GM21717 (cell line): ENCODE results near the gene COMP.
"Not testable (repeated sequence)": the region's sequence is repeated elsewhere in the genome, so short reads cannot be mapped to it uniquely, and the experiment has no call there.

Experiments used
- ATAC-seq: cut with Tn5 transposase; IDR thresholded peaks from one replicate; pipeline ENCODE4 v1.9.1; 2021; ENCODE audit warnings: mild to moderate bottlenecking, moderate library complexity; ENCODE audit not compliant: unreplicated experiment

The COMP gene

GRCh38 chr19:18749362-18750231 is 41.5 kb downstream of the COMP start:
- no peak for ATAC-seq

- no peak for ATAC-seq
Observed at GRCh38 chr19:18746401-18747325, 44.4 kb downstream of the COMP start.

GRCh38 chr19:18745931-18746330 is 45.2 kb downstream of the COMP start:
- no peak for ATAC-seq

- no peak for ATAC-seq
Observed at GRCh38 chr19:18745012-18745735, 45.9 kb downstream of the COMP start.

- ATAC-seq: no peak
Observed at GRCh38 chr19:18743784-18744418, 47.2 kb downstream of the COMP start.

GRCh38 chr19:18742838-18743783 is 48.0 kb downstream of the COMP start:
- ATAC-seq: no peak

- ATAC-seq: no peak
Observed at GRCh38 chr19:18742324-18742723, 48.8 kb downstream of the COMP start.

- no peak for ATAC-seq
Observed at GRCh38 chr19:18741124-18742121, 49.7 kb downstream of the COMP start.

- no peak for ATAC-seq
Observed at GRCh38 chr19:18738961-18739690, 52.0 kb downstream of the COMP start.

- ATAC-seq: no peak
Observed at GRCh38 chr19:18737954-18738351, 53.2 kb downstream of the COMP start.

GRCh38 chr19:18737337-18737953 is 53.7 kb downstream of the COMP start:
- ATAC-seq: no peak

GRCh38 chr19:18736415-18737336 is 54.4 kb downstream of the COMP start:
- no peak for ATAC-seq

- no peak for ATAC-seq
Observed at GRCh38 chr19:18735752-18736151, 55.4 kb downstream of the COMP start.

GRCh38 chr19:18735324-18735723 is 55.8 kb downstream of the COMP start:
- no peak for ATAC-seq

GRCh38 chr19:18733762-18734332 is 57.3 kb downstream of the COMP start:
- not testable (repeated sequence) for ATAC-seq

- ATAC-seq: no peak
Observed at GRCh38 chr19:18733196-18733647, 57.9 kb downstream of the COMP start.
